GM19023 (cell line): ENCODE data around the gene ABHD5.

Experiments used
- ATAC-seq: cut with Tn5 transposase; IDR thresholded peaks from one replicate; pipeline ENCODE4 v1.9.1; 2021; ENCODE audit warnings: mild to moderate bottlenecking, moderate library complexity; ENCODE audit not compliant: unreplicated experiment

Gene ABHD5

GRCh38 chr3:43753741-43754715 lies 63.3 kb downstream of the ABHD5 start:
- ATAC-seq: no peak

- no peak for ATAC-seq
These were observed 64.9 kb downstream of the ABHD5 start for GRCh38 chr3:43755516-43756200.

GRCh38 chr3:43757666-43758321 lies 67.1 kb downstream of the ABHD5 start:
- ATAC-seq: no peak

GRCh38 chr3:43758592-43759225 lies 68.0 kb downstream of the ABHD5 start:
- no peak for ATAC-seq

- ATAC-seq: no peak
These were observed 68.6 kb downstream of the ABHD5 start for GRCh38 chr3:43759297-43759782.

- no peak for ATAC-seq
These were observed 69.2 kb downstream of the ABHD5 start for GRCh38 chr3:43759938-43760337.

GRCh38 chr3:43760938-43761337 lies 70.2 kb downstream of the ABHD5 start:
- no peak for ATAC-seq

- ATAC-seq: no peak
These were observed 71.7 kb downstream of the ABHD5 start for GRCh38 chr3:43762451-43762850.

- ATAC-seq: no peak
These were observed 73.3 kb downstream of the ABHD5 start for GRCh38 chr3:43764056-43764455.

GRCh38 chr3:43764471-43764870 lies 73.7 kb downstream of the ABHD5 start:
- no peak for ATAC-seq

- ATAC-seq: no peak
These were observed 74.8 kb downstream of the ABHD5 start for GRCh38 chr3:43765521-43765971.

GRCh38 chr3:43766672-43767465 lies 76.1 kb downstream of the ABHD5 start:
- no peak for ATAC-seq

- no peak for ATAC-seq
These were observed 77.7 kb downstream of the ABHD5 start for GRCh38 chr3:43768381-43768973.

- no peak for ATAC-seq
These were observed 78.6 kb downstream of the ABHD5 start for GRCh38 chr3:43769097-43769884.

- no peak for ATAC-seq
These were observed 79.2 kb downstream of the ABHD5 start for GRCh38 chr3:43769885-43770425.

- no peak for ATAC-seq
These were observed 79.8 kb downstream of the ABHD5 start for GRCh38 chr3:43770426-43771103.

- ATAC-seq: no peak
These were observed 80.9 kb downstream of the ABHD5 start for GRCh38 chr3:43771610-43772009.
